ENCODE results near the gene MYO5C.

- TF ChIP-seq CTCF (IDR thresholded peaks at IDR 0.05) (no peak), POLR2AphosphoS5 (IDR thresholded peaks at IDR 0.05) (no peak), POLR2A (IDR thresholded peaks at IDR 0.05) (no peak)
Measured at GRCh38 chr15:52220251-52220650, 75.4 kb downstream of the MYO5C start.

Data from transverse colon (tissue), 4 donors.